SK-N-SH (cell line): ENCODE results near the gene TYSND1. TPM values are rescaled to one million over a fixed set of nuclear protein-coding genes. Genes with fewer than 3 reads are reported as not detected.

ENCODE experiments used
- CTCF ChIA-PET: fragments of 300-600, 350-600 bp; formaldehyde crosslinking; extraction: SDS; loops from one replicate; lab custom pipeline; 2021; lab: Yijun Ruan, JAX
- POLR2A ChIA-PET: fragments of 350-600 bp; sonication (Branson Sonifier 250); formaldehyde crosslinking; extraction: SDS; loops from one replicate; lab custom pipeline; 2020; ENCODE audit warnings: antibody characterized with exemption, inconsistent platforms; lab: Yijun Ruan, JAX
- DNase-seq: peaks from one replicate; pipeline ENCODE4 v3.0.0; 2012
- H2AFZ ChIP-seq: fragments of 200-600 bp; sonication (generic); 2 replicates; pipeline ENCODE4 v1.8.1; 2016; ENCODE audit warnings: antibody characterized with exemption, mild to moderate bottlenecking, low read depth
- H3F3A ChIP-seq: fragments of 200-600 bp; sonication (generic); replicated peaks from 2 replicates; pipeline ENCODE3; 2016; ENCODE audit warnings: antibody characterized with exemption, mild to moderate bottlenecking; ENCODE audit not compliant: insufficient read depth
- H3K27ac ChIP-seq, 2 experiments: fragments of 200-500 bp in 1 of 2; fragments of 200-600 bp in 1 of 2; sonication (Bioruptor generic) in 1 of 2; sonication (generic), shearing (Covaris generic) in 1 of 2; 2 replicates each; pipeline versions ENCODE4 v1.5.1 to v1.6.1; 2014 to 2016; ENCODE audit warnings: low read depth in 2 of 2, inconsistent platforms in 1 of 2, low read length in 1 of 2, mild to moderate bottlenecking in 1 of 2, mixed read lengths in 1 of 2
- H3K27me3 ChIP-seq: fragments of 200-600 bp; sonication (generic), shearing (Covaris generic); 2 replicates; pipeline ENCODE4 v1.6.1; 2016; ENCODE audit warnings: mixed run types; ENCODE audit not compliant: insufficient read depth
- H3K36me3 ChIP-seq, 2 experiments: fragments of 200-500 bp in 1 of 2; fragments of 200-600 bp in 1 of 2; sonication (Bioruptor generic) in 1 of 2; sonication (generic) in 1 of 2; replicated peaks in 1 of 2; 2 replicates each; pipeline versions ENCODE3 to v1.5.1; 2014 to 2016; ENCODE audit warnings: low read length in 1 of 2, mild to moderate bottlenecking in 1 of 2; ENCODE audit not compliant: insufficient read depth in 2 of 2, control insufficient read depth in 1 of 2
- H3K4me1 ChIP-seq, 2 experiments: fragments of 200-500 bp in 1 of 2; fragments of 200-600 bp in 1 of 2; sonication (Bioruptor generic) in 1 of 2; sonication (generic), shearing (Covaris generic) in 1 of 2; 2 replicates each; pipeline versions ENCODE4 v1.5.1 to v1.6.1; 2014 to 2016; ENCODE audit warnings: low read depth in 1 of 2, low read length in 1 of 2, mixed run types in 1 of 2; ENCODE audit not compliant: insufficient read depth in 2 of 2, control insufficient read depth in 1 of 2
- H3K4me2 ChIP-seq: fragments of 200-600 bp; sonication (generic), shearing (Covaris generic); 2 replicates; pipeline ENCODE4 v1.6.1; 2017; ENCODE audit warnings: mixed run types
- H3K4me3 ChIP-seq, 2 experiments: fragments of 200-500 bp in 1 of 2; fragments of 200-600 bp in 1 of 2; sonication (Bioruptor generic) in 1 of 2; sonication (generic), shearing (Covaris generic) in 1 of 2; 2 replicates each; pipeline versions ENCODE4 v1.5.1 to v1.8.1; 2014 to 2016; ENCODE audit warnings: low read depth in 2 of 2, inconsistent platforms in 1 of 2, low read length in 1 of 2, mild to moderate bottlenecking in 1 of 2, mixed read lengths in 1 of 2, moderate library complexity in 1 of 2
- H3K79me2 ChIP-seq: fragments of 200-600 bp; sonication (generic); 2 replicates; pipeline ENCODE4 v1.8.1; 2017; ENCODE audit warnings: mild to moderate bottlenecking; ENCODE audit not compliant: insufficient read depth
- H3K9ac ChIP-seq: fragments of 200-600 bp; sonication (generic); 2 replicates; pipeline ENCODE4 v1.6.1; 2017; ENCODE audit warnings: mixed run types
- H3K9me2 ChIP-seq: fragments of 200-600 bp; sonication (generic); 2 replicates; pipeline ENCODE4 v1.6.1; 2017; ENCODE audit warnings: mixed run types
- H3K9me3 ChIP-seq: fragments of 200-600 bp; sonication (generic); 2 replicates; pipeline ENCODE4 v1.6.1; 2017; ENCODE audit warnings: mixed run types, mild to moderate bottlenecking, moderate library complexity
- H4K20me1 ChIP-seq: fragments of 200-600 bp; sonication (generic); 2 replicates; pipeline ENCODE4 v1.6.1; 2017; ENCODE audit warnings: mild to moderate bottlenecking, mixed run types; ENCODE audit not compliant: insufficient read depth
- CHD2 ChIP-seq: fragments of 150-350 bp; IDR thresholded peaks from 2 replicates; pipeline ENCODE4 v1.6.1; 2018; ENCODE audit warnings: low read length; ENCODE audit not compliant: partially characterized antibody
- ELF1 ChIP-seq: IDR thresholded peaks from 2 replicates; pipeline ENCODE4 v1.4.0; 2012
- EZH2phosphoT487 ChIP-seq: fragments of 200-600 bp; sonication (generic); IDR thresholded peaks from 2 replicates; pipeline ENCODE4 v1.6.1; 2017; ENCODE audit warnings: low read depth, mixed run types, mild to moderate bottlenecking, antibody characterized with exemption, moderate library complexity, borderline replicate concordance
- FOSL2 ChIP-seq: IDR thresholded peaks from 2 replicates; pipeline ENCODE4 v1.4.0; 2012; ENCODE audit warnings: low read depth, mild to moderate bottlenecking, moderate library complexity, borderline replicate concordance
- FOXJ3 ChIP-seq: sonication (generic); formaldehyde crosslinking; IDR thresholded peaks from 2 replicates; pipeline ENCODE4 v1.5.1; 2020; ENCODE audit warnings: mild to moderate bottlenecking, missing genetic modification reagents
- FOXM1 ChIP-seq: IDR thresholded peaks from 2 replicates; pipeline ENCODE4 v1.4.0; 2012; ENCODE audit warnings: low read depth, mild to moderate bottlenecking
- GATA2 ChIP-seq: sonication (generic); formaldehyde crosslinking; IDR thresholded peaks from 2 replicates; pipeline ENCODE4 v1.5.0; 2020; ENCODE audit warnings: mild to moderate bottlenecking, missing genetic modification reagents
- JUND ChIP-seq: IDR thresholded peaks from 2 replicates; pipeline ENCODE4 v1.4.0; 2012
- MXI1 ChIP-seq: IDR thresholded peaks from 2 replicates; pipeline ENCODE4 v1.6.1; 2012; ENCODE audit warnings: mild to moderate bottlenecking, low read depth, low read length, improper control_type of control experiment
- RCOR1 ChIP-seq: fragments of 150-350 bp; IDR thresholded peaks from 2 replicates; pipeline ENCODE4 v1.6.1; 2017; ENCODE audit warnings: antibody characterized with exemption, low read length
- SIN3A ChIP-seq: IDR thresholded peaks from 2 replicates; pipeline ENCODE4 v1.6.1; 2012; ENCODE audit warnings: low read depth, mild to moderate bottlenecking, low read length, moderate library complexity, borderline replicate concordance
- SMC3 ChIP-seq: IDR thresholded peaks from 2 replicates; pipeline ENCODE4 v1.6.1; 2012; ENCODE audit warnings: low read depth, low read length, improper control_type of control experiment
- TCF12 ChIP-seq: IDR thresholded peaks from 2 replicates; pipeline ENCODE4 v1.4.0; 2012
- WGBS: methylation state at CpG from one replicate; pipeline ENCODE4 v1.1.6; 2017; ENCODE audit warnings: low lambda C conversion rate; 5-methylcytosine and 5-hydroxymethylcytosine counted together
- polyA plus RNA-seq, 3 experiments: library from polyadenylated mRNA; depleted of rRNA; stranded (reverse); fragments of >200 nt; gene quantifications; 2 replicates each; pipeline ENCODE4 v1.2.3, GENCODE V29; 2012
- TF ChIP-seq, protein P1 (sequence below): IDR thresholded peaks from 2 replicates; pipeline ENCODE4 v1.6.1; 2012; ENCODE audit warnings: mild to moderate bottlenecking, low read depth, low read length, moderate library complexity
- TF ChIP-seq, protein P2 (sequence below): IDR thresholded peaks from 2 replicates; pipeline ENCODE4 v1.4.0; 2012; ENCODE audit warnings: low read depth, borderline replicate concordance
- TF ChIP-seq, protein P3 (sequence below): fragments of 200-600 bp; sonication (generic); IDR thresholded peaks from 2 replicates; pipeline ENCODE4 v1.6.1; 2017; ENCODE audit warnings: antibody characterized with exemption, mild to moderate bottlenecking, moderate library complexity
- TF ChIP-seq, protein P4 (sequence below): IDR thresholded peaks from 2 replicates; pipeline ENCODE4; 2012

Gene TYSND1
- polyA plus RNA-seq, 1 of the 3 experiments (the other 2 are of a cell fraction), result 7.4 TPM

DNA sequence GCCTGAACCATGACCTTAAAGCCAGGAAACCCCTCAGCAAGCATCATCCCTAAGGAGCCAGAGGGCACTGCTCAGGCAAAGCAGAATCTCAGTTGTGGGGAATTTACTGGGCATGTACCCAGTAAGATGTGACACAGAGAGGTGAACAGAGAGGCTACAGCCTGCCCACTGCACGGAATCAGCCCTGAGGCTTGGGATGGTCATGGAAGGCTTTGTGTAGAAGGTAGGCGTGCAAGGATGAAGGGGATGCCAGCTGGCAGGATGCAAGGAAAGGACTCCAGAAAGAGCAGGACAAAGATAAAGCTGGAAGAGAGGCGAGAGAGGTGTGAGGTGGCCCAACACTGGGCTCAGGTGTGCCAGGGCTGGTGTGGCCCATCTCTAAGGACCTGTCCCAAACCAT is 11.5 kb downstream of the TYSND1 start:
- Histone ChIP-seq H3K27ac (no peak overlapping the region), H3K36me3 (peaks cover 0 to 6% of the 10 kb centered on the region in 2 experiments), H3K9me2 (no peaks in the 10 kb centered on the region), H4K20me1 (no peaks in the 10 kb centered on the region), H3K4me3 (no peak overlapping the region), H3K9ac (no peak overlapping the region), H3K4me2 (no peak overlapping the region), H3K9me3 (no peaks in the 10 kb centered on the region), H3F3A (no peaks in the 10 kb centered on the region), H3K4me1 (peaks cover 0 to 5% of the 10 kb centered on the region in 2 experiments; a peak in 1 of 4 replicates), H3K27me3 (no peaks in the 10 kb centered on the region), H2AFZ (no peak overlapping the region), H3K79me2 (no peaks in the 10 kb centered on the region; the same call in 1 of the 2 replicates)
- ChIA-PET CTCF (interaction anchor here (0.7 to 4.7 kb wide), 6 partner anchors 10 to 177 kb away, joined by 3 to 38 read pairs (median 4); partner anchors contain the start of gene TYSND1), POLR2A (no interaction called here)
- TF ChIP-seq TCF12 (no peak), SMC3 (no peak), FOXM1 (no peak), SIN3A (no peak)
- 95% methylated on average over 3 of the region's 3 CpGs for WGBS
- no peak for DNase-seq

DNA sequence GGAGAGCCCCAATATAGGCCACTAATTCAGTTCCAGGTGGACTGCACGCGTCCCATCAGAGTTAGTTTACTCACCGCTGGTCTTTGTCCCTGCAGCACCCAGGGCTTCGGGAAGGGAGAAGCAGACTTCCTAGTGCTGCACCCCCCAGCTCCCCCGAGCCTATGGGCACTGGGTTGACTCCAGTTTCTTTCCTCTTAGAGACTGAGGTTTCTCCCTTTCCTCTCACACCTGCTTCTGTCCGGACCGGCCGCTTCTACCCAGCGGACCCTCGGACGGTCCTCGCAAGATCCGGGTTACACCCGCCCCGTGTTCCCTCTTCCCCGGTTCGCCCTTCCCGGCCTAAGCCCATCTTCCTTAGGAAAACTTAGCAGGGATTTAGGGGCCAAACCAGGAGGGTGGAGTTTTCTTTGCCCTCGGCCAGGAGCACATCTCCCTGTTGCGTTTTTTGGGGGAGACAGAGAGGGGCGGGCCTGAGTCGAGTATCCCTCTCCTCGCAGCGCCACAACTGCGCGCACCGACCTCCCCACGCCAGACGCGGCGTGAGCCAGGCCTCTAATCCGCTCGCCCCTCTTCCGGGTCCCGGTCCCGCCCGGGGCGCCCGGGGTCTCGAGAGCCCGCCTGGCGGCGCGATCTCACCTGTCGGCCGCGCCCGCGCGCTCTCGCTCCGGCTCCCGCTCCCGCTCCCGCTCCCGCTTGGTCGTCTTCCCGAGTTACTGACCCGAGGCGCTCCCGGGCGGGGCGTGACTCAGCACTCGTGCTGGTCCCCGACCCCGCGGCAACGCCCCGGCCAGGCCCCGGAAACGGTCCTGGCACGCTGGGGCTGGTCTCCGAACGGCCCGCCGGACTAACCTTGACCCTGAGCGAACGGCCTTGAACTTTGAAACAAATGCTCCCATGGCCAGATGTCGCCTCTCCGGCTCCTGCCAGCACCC is 14.1 kb downstream of the TYSND1 start, which contains the start of gene AIFM2:
AIFM2 (minus strand) TSS at position 728 of the 932 bp plus-strand sequence. CDS start 8,741 bp downstream, outside the sequence.
- peak within 1 kb of the TSS; percentile 59 for H3K9ac ChIP-seq
- peaks cover 5% of the 10 kb centered on the region for H3F3A ChIP-seq
- H3K4me1 ChIP-seq, result peaks cover 0 to 3% of the 10 kb centered on the region in 2 experiments; a peak in 1 of 4 replicates
- no peaks in the 10 kb centered on the region for H3K36me3 ChIP-seq
- H3K9me2 ChIP-seq, result no peaks in the 10 kb centered on the region
- peak within 1 kb of the TSS; percentile 45 to 58 for H3K4me3 ChIP-seq
- H4K20me1 ChIP-seq, result no peaks in the 10 kb centered on the region
- peak within 1 kb of the TSS; percentile 75 for H3K4me2 ChIP-seq
- H3K79me2 ChIP-seq, result no peaks in the 10 kb centered on the region; the same call in 1 of the 2 replicates
- WGBS, result 68% methylated on average over 25 of the region's 80 CpGs
- 0 out of 4 replicates have a peak within 1 kb of the TSS, but pooled peaks of 1 of the 2 experiments have one; percentile 11 for H3K27ac ChIP-seq
- ChIA-PET CTCF (interaction anchor here (1.0 to 4.7 kb wide), 3 partner anchors 13 to 17 kb away, joined by 3 to 38 read pairs (median 35); partner anchors contain the start of gene TYSND1), POLR2A (interaction anchor here (0.7 kb wide), 1 partner anchor 28 kb away, joined by 3 read pairs; no protein-coding TSS in a partner anchor)
- no peaks in the 10 kb centered on the region for H3K9me3 ChIP-seq
- no peaks in the 10 kb centered on the region for H3K27me3 ChIP-seq
- DNase-seq, result peak; percentile 87
- H2AFZ ChIP-seq, result peak within 1 kb of the TSS; percentile 82; the same call in 1 of the 2 replicates
- no peak for TF ChIP-seq EZH2phosphoT487
- TF ChIP-seq ELF1, result 0 out of 2 replicates have a peak, but pooled peaks have one; percentile 13
- TF ChIP-seq FOSL2, result peak; percentile 11; the same call in 1 of the 2 replicates
- TF ChIP-seq CHD2, result no peak
- no peak for TF ChIP-seq TCF12
- TF ChIP-seq, protein P1, sequence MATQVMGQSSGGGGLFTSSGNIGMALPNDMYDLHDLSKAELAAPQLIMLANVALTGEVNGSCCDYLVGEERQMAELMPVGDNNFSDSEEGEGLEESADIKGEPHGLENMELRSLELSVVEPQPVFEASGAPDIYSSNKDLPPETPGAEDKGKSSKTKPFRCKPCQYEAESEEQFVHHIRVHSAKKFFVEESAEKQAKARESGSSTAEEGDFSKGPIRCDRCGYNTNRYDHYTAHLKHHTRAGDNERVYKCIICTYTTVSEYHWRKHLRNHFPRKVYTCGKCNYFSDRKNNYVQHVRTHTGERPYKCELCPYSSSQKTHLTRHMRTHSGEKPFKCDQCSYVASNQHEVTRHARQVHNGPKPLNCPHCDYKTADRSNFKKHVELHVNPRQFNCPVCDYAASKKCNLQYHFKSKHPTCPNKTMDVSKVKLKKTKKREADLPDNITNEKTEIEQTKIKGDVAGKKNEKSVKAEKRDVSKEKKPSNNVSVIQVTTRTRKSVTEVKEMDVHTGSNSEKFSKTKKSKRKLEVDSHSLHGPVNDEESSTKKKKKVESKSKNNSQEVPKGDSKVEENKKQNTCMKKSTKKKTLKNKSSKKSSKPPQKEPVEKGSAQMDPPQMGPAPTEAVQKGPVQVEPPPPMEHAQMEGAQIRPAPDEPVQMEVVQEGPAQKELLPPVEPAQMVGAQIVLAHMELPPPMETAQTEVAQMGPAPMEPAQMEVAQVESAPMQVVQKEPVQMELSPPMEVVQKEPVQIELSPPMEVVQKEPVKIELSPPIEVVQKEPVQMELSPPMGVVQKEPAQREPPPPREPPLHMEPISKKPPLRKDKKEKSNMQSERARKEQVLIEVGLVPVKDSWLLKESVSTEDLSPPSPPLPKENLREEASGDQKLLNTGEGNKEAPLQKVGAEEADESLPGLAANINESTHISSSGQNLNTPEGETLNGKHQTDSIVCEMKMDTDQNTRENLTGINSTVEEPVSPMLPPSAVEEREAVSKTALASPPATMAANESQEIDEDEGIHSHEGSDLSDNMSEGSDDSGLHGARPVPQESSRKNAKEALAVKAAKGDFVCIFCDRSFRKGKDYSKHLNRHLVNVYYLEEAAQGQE, result no peak
- 0 out of 2 replicates have a peak, but pooled peaks have one; percentile 29 for TF ChIP-seq MXI1
- TF ChIP-seq SIN3A, result 0 out of 2 replicates have a peak, but pooled peaks have one; percentile 32
- no peak for TF ChIP-seq GATA2 (CRISPR knock-in tag)
- no peak for TF ChIP-seq FOXM1
- TF ChIP-seq, protein P2, sequence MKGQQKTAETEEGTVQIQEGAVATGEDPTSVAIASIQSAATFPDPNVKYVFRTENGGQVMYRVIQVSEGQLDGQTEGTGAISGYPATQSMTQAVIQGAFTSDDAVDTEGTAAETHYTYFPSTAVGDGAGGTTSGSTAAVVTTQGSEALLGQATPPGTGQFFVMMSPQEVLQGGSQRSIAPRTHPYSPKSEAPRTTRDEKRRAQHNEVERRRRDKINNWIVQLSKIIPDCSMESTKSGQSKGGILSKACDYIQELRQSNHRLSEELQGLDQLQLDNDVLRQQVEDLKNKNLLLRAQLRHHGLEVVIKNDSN, result no peak
- no peak for TF ChIP-seq FOXJ3 (CRISPR knock-in tag)
- TF ChIP-seq, protein P3, sequence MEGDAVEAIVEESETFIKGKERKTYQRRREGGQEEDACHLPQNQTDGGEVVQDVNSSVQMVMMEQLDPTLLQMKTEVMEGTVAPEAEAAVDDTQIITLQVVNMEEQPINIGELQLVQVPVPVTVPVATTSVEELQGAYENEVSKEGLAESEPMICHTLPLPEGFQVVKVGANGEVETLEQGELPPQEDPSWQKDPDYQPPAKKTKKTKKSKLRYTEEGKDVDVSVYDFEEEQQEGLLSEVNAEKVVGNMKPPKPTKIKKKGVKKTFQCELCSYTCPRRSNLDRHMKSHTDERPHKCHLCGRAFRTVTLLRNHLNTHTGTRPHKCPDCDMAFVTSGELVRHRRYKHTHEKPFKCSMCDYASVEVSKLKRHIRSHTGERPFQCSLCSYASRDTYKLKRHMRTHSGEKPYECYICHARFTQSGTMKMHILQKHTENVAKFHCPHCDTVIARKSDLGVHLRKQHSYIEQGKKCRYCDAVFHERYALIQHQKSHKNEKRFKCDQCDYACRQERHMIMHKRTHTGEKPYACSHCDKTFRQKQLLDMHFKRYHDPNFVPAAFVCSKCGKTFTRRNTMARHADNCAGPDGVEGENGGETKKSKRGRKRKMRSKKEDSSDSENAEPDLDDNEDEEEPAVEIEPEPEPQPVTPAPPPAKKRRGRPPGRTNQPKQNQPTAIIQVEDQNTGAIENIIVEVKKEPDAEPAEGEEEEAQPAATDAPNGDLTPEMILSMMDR, result no peak
- TF ChIP-seq JUND, result no peak
- no peak for TF ChIP-seq RCOR1
- TF ChIP-seq, protein P4, sequence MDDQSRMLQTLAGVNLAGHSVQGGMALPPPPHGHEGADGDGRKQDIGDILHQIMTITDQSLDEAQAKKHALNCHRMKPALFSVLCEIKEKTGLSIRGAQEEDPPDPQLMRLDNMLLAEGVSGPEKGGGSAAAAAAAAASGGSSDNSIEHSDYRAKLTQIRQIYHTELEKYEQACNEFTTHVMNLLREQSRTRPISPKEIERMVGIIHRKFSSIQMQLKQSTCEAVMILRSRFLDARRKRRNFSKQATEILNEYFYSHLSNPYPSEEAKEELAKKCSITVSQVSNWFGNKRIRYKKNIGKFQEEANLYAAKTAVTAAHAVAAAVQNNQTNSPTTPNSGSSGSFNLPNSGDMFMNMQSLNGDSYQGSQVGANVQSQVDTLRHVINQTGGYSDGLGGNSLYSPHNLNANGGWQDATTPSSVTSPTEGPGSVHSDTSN, result no peak
